ENCODE measurements around the gene ARHGEF12.

DNA sequence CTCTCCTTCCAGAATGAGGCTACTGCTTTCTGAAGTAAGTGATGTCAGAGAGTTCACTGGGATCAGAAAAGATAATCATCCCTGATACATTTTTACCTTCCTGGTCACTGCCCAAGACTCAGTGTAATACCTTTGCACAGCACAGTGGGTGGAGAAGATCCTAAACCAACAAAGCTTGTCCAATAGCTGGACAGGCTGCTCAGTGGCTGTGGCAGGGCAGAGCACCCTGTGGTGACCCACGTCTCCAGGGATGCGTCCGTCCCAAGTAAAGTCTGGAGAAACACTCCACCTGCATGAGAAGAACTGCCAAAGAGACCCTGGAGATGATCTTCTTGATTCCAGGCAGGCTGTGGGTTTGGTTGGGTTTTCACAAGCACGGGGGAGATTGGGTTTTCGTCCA lies 42.1 kb upstream of the ARHGEF12 start:
- TF ChIP-seq, protein P1, sequence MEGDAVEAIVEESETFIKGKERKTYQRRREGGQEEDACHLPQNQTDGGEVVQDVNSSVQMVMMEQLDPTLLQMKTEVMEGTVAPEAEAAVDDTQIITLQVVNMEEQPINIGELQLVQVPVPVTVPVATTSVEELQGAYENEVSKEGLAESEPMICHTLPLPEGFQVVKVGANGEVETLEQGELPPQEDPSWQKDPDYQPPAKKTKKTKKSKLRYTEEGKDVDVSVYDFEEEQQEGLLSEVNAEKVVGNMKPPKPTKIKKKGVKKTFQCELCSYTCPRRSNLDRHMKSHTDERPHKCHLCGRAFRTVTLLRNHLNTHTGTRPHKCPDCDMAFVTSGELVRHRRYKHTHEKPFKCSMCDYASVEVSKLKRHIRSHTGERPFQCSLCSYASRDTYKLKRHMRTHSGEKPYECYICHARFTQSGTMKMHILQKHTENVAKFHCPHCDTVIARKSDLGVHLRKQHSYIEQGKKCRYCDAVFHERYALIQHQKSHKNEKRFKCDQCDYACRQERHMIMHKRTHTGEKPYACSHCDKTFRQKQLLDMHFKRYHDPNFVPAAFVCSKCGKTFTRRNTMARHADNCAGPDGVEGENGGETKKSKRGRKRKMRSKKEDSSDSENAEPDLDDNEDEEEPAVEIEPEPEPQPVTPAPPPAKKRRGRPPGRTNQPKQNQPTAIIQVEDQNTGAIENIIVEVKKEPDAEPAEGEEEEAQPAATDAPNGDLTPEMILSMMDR (IDR thresholded peaks at IDR 0.05), result no peak
- TF ChIP-seq POLR2A (IDR thresholded peaks at IDR 0.05), result no peak
